SU-DHL-6 (cell line): ENCODE data around the gene TMEM178B.

Experiments used
- EZH2phosphoT487 ChIP-seq: fragments of 200-600 bp; sonication (generic), shearing (Covaris generic); conservative IDR thresholded peaks from 2 replicates; pipeline ENCODE4 v1.6.1; 2018; ENCODE audit warnings: mild to moderate bottlenecking, antibody characterized with exemption, low read length, moderate library complexity, mixed read lengths
- TF ChIP-seq, protein P1 (sequence below): fragments of 200-600 bp; sonication (generic); IDR thresholded peaks from one replicate; pipeline ENCODE4 v1.5.1; 2017; ENCODE audit warnings: antibody characterized with exemption, mild to moderate bottlenecking, low read length, moderate library complexity; ENCODE audit not compliant: insufficient read depth, poor library complexity, severe bottlenecking

GRCh38 chr7:141167381-141167964, 93.6 kb downstream of the TMEM178B start:
- TF ChIP-seq, protein P1, sequence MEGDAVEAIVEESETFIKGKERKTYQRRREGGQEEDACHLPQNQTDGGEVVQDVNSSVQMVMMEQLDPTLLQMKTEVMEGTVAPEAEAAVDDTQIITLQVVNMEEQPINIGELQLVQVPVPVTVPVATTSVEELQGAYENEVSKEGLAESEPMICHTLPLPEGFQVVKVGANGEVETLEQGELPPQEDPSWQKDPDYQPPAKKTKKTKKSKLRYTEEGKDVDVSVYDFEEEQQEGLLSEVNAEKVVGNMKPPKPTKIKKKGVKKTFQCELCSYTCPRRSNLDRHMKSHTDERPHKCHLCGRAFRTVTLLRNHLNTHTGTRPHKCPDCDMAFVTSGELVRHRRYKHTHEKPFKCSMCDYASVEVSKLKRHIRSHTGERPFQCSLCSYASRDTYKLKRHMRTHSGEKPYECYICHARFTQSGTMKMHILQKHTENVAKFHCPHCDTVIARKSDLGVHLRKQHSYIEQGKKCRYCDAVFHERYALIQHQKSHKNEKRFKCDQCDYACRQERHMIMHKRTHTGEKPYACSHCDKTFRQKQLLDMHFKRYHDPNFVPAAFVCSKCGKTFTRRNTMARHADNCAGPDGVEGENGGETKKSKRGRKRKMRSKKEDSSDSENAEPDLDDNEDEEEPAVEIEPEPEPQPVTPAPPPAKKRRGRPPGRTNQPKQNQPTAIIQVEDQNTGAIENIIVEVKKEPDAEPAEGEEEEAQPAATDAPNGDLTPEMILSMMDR, result no peak
- no peak for TF ChIP-seq EZH2phosphoT487
